Lower leg skin (tissue), 4 donors: ENCODE data around the gene IGFBP6. TPM values are rescaled to one million over a fixed set of nuclear protein-coding genes. Genes with fewer than 3 reads are reported as not detected.

Experiments
- DNase-seq, 2 donors: peaks; one replicate each; pipeline ENCODE4 v3.0.0-alpha.2; 2019; ENCODE audit warnings: low spot score in 2 of 2
- H3K4me3 ChIP-seq: fragments of 200-600 bp; sonication (generic); 2 replicates; pipeline ENCODE4 v1.5.1; 2017; ENCODE audit warnings: mild to moderate bottlenecking, low read depth; ENCODE audit not compliant: poor library complexity, severe bottlenecking
- POLR2A ChIP-seq, 2 donors: fragments of 450-650 bp; IDR thresholded peaks; one replicate each; pipeline ENCODE4 v1.6.1; 2016 to 2017; ENCODE audit warnings: antibody characterized with exemption in 2 of 2, mild to moderate bottlenecking in 1 of 2, moderate library complexity in 1 of 2
- WGBS, 2 donors: methylation state at CpG; one replicate each; pipeline ENCODE4 v1.1.5; 2018; 5-methylcytosine and 5-hydroxymethylcytosine counted together
- intact Hi-C: fragments of 100-400 bp; cut with DNase I; formaldehyde crosslinking; loops from one replicate; pipeline ENCODE4 v1.15.0; 2023; ENCODE audit warnings: low total_unique reads
- total RNA-seq, 4 donors: library from RNA; depleted of rRNA; stranded (reverse); fragments of >200 nt; gene quantifications; one replicate each; pipeline ENCODE4 v1.1.0, GENCODE V29; 2016
- TF ChIP-seq, protein P1 (sequence below), 3 donors: fragments of 450-650 bp; IDR thresholded peaks; one replicate each; pipeline ENCODE4 v1.5.1; 2016; ENCODE audit warnings: antibody characterized with exemption in 3 of 3, mild to moderate bottlenecking in 3 of 3, moderate library complexity in 2 of 3

Gene IGFBP6
- total RNA-seq, 4 donors from 2014 or later, result 22.0 to 508 (median 68.9) TPM

DNA sequence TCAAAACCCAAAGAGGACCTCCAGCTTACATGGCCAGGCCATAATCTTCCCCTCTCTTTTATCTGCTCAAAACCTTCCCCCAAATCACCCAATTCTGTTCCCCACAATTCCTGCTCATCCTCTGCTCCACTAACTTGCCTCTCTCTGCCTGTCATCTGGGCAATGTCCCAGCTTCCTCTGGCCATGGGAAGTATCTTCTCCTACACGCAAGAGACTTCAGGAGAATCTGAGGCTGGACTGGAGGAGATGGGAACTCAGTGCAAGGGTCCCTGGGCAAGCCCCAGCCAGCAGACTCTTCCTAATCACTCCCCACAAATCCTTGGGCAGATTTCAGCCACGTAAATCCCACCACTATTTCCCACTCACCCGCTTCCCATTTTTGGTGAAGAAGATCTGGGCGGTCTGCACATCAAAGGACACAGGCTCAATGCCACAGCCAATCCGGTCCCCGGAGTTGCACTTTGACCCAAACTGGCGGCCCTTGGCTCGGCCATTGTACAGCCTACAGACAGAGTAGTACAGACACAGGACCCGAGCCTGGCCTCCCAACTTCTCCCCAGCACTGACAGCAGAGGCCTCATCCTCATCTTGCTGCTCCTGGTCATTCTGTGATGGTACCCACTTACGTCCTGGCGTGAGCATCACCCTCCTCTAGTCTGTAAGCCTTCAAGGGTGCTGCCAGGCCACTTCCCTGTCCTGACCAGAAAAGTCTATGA, 23.0 kb upstream of the IGFBP6 start:
- DNase-seq, result peak in 1 of 2 donors; percentile 83
- TF ChIP-seq, protein P1, sequence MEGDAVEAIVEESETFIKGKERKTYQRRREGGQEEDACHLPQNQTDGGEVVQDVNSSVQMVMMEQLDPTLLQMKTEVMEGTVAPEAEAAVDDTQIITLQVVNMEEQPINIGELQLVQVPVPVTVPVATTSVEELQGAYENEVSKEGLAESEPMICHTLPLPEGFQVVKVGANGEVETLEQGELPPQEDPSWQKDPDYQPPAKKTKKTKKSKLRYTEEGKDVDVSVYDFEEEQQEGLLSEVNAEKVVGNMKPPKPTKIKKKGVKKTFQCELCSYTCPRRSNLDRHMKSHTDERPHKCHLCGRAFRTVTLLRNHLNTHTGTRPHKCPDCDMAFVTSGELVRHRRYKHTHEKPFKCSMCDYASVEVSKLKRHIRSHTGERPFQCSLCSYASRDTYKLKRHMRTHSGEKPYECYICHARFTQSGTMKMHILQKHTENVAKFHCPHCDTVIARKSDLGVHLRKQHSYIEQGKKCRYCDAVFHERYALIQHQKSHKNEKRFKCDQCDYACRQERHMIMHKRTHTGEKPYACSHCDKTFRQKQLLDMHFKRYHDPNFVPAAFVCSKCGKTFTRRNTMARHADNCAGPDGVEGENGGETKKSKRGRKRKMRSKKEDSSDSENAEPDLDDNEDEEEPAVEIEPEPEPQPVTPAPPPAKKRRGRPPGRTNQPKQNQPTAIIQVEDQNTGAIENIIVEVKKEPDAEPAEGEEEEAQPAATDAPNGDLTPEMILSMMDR (IDR thresholded peaks at IDR 0.05), result no peak
- TF ChIP-seq POLR2A (IDR thresholded peaks at IDR 0.05), result no peak

DNA sequence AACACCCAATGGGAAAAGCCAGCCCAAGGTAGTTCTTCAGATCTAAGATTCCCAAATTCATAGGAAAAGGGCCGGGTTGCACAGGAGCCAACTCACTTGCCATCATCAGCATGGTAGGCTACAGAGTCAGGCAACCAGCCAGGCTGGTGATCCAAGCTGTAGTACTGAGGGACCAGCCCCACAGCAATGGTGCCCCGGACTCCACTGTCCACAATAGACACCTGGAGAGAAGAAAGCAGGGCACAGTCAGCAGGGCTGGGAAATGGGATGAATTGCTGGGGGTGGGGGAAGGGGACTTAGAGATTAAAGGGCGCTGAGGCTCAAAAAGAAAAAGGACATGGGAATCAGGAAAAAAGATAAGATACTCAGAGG, 22.5 kb upstream of the IGFBP6 start:
- no peak for DNase-seq
- WGBS, 2 donors, result 94 to 97% methylated on average over 3 of the region's 3 CpGs
- intact Hi-C loops, result no loop called here
- H3K4me3 ChIP-seq, result no peak overlapping the region
- TF ChIP-seq POLR2A (IDR thresholded peaks at IDR 0.05), result no peak
- TF ChIP-seq, protein P1 (IDR thresholded peaks at IDR 0.05), result no peak

More for the DNA sequence above, 23.0 kb upstream of the IGFBP6 start:
- no peak overlapping the region for H3K4me3 ChIP-seq
- intact Hi-C loops, result no loop called here
- WGBS, 2 donors, result 90 to 91% methylated on average over 11 of the region's 11 CpGs

DNA sequence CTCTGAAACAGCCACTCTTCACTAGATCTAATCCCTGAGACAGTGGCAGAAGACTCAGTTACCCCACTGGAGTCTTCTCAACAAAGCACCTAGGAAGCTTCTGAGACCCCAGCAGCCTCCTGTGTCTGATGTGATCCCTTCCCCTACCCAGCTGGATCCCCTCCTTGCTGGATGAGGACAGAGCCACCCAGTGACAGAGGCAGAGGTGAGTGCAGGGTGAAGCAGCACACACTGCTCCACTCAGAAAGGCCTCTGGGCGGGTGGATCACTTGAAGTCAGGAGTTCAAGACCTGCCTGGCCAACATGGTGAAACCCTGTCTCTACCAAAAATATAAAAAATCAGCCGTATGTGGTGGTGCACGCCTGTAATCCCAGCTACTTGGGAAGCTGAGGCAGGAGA, 21.0 kb upstream of the IGFBP6 start:
- 94 to 98% methylated on average over 3 of the region's 3 CpGs for WGBS, 2 donors
- intact Hi-C loops, result no loop called here

DNA sequence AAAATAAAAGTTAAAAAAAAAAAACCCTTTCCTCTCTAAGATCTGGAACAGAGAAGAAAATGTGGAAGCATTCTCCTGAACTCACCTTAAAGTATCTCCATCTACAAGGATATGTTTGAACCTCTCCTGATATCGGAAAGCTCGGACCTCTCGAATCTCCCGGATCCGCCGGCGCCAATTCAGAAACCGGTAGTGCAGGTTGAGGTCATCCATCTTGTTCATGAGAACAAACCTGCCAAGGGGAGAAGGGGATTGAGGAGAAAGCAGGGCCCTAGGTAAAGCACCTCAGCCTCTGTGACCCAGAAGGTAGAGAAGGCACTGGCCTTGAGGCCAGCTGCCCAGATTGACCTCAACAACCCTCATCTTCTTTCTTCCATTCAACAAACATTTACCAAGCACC, 20.4 kb upstream of the IGFBP6 start:
- TF ChIP-seq, protein P1 (IDR thresholded peaks at IDR 0.05), result no peak
- no peak for TF ChIP-seq POLR2A (IDR thresholded peaks at IDR 0.05)
- intact Hi-C loops, result no loop called here
- 76 to 87% methylated on average over 8 of the region's 8 CpGs for WGBS, 2 donors
- DNase-seq, result no peak
- no peak overlapping the region for H3K4me3 ChIP-seq

More for the DNA sequence above, 21.0 kb upstream of the IGFBP6 start:
- TF ChIP-seq, protein P1 (IDR thresholded peaks at IDR 0.05), result no peak
- TF ChIP-seq POLR2A (IDR thresholded peaks at IDR 0.05), result no peak
- no peak for DNase-seq
- H3K4me3 ChIP-seq, result no peak overlapping the region

DNA sequence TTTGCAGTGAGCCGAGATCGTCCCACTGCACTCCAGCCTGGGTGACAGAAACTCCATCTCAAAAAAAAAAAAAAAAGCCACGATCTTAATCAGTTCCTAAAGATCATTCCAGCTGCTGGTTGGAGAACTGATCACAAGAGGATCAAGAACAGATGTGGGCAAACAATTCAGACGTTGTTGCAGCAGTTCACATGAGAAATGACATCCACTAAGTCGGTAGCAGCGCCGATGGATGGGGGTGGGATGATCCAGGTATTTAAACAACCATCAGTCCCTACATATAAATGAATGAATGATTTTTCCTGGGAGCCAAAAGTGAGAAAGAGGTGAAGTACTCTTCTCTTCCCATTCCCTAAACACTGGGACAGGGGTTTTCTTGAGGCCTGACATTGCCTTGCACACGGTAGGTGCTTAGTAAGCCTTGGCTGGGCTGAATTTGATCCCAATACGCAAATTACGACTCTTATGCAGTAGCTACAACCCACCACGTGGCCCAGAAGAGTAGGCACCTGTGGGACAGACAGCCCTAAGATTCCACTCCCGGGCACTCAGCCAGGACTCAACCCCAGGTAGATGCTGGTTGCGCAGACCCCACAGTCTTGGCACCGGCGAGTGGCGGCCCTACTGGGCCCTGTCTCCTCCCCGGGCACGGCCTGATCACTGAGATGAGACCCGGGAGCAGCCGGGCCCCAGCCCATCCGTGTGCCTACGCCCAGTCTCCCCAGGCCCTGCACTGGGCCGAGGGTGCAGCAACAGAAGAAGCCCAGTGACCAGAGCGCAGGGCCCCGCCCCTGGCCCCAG, 18.8 kb upstream of the IGFBP6 start:
- 15 to 16% methylated on average over 23 to 24 of the region's 25 CpGs for WGBS, 2 donors
- intact Hi-C loops, result no loop called here
- H3K4me3 ChIP-seq, result peak overlapping the region; percentile 36
- TF ChIP-seq, protein P1 (IDR thresholded peaks at IDR 0.05), result no peak
- TF ChIP-seq POLR2A (IDR thresholded peaks at IDR 0.05), result no peak
- peak in 1 of 2 donors; percentile 36 for DNase-seq
